Kidney glomerular epithelial cell (primary cell): ENCODE data around the gene RUNX1.
"Not testable (repeated sequence)": the region's sequence is repeated elsewhere in the genome, so short reads cannot be mapped to it uniquely, and the experiment has no call there.

ENCODE experiments used
- DNase-seq: peaks from one replicate; lab custom pipeline; 2025; lab: John Stamatoyannopoulos, UW

Gene RUNX1

DNA sequence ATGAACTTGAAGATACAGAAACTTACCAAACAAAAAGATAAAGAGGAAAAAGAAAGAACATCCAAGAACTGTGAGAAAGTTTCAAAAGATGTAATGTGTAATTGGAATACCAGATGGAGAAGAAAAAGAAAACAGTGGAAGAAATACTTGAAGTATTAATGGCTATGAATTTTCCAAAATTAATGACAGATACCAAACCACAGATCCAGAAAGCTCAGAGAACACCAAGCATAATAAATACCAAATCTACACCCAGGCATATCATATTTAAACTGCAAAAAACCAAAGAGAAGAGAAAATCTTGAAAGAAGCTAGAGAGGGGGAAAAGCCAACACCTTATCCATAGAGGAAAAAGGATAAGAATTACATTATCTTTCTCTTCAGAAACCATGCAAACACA, 243.9 kb downstream of the RUNX1 start:
- DNase-seq, result no peak

- not testable (repeated sequence) for DNase-seq
Observed at GRCh38 chr21:34804584-34804983, 244.5 kb downstream of the RUNX1 start.

- no peak for DNase-seq
Observed at GRCh38 chr21:34803782-34804370, 245.2 kb downstream of the RUNX1 start.

- DNase-seq, result no peak
Observed at GRCh38 chr21:34802180-34802899, 246.8 kb downstream of the RUNX1 start.

DNA sequence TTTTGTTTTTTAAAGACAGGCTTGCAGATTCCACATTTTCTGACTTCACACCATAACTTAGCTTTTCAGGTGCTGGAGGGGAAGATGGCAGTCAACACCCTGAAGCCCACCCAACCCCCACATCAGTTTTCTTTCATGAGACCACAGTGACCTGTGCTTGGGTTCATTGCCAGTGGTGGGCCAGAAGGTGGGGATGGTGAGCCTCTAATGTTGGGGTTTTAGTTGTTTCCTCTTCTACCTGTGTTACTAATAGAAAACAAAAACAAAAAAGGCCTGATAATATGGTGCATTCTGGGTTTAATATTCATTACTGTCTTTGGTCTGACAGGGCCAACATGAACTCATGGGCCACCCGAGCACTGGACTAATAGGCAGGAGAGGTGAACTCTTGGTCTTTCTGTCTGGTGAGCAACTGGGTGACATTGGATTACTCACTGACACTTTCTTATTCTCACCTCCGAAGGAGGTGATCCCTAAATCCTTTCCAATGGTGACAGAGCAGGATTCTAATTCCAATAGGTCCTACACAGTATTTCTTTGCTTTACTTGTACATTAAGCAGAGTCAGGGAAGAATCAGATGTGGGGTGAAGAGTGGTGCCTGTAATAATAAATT, 247.5 kb downstream of the RUNX1 start:
- no peak for DNase-seq

DNA sequence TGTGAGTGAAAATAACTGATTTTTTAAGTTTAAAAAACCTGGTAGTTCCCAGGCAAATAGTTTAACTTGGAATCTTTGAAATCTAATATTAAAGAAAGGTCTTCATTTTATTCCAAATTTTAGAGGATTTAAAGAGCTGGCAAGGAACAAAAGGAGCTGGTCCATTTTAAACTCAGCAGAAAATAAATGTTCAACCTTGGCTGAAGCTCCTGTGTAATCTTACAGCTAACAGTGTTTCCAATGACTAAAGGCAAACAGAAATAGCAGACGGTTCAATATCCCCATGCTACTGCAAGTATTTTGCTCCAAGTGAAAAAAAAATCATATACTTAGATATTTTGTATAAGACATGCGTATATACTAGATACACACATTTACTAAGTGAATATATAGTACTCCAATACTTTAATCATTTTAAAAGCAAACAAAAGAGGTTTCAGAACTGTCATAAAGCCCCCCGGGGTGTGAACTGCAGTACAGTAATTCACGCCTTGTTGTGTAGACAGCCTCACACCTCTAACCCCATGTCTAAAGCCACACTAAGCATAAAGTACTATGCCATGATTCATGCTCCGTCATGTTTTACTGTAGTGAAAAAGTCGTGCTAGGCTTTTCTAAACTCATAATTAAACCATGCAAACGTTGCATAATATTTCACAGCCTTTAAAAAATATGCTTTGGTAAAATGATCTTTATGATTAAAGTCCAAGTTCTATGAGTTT, 248.1 kb downstream of the RUNX1 start:
- DNase-seq, result no peak

DNA sequence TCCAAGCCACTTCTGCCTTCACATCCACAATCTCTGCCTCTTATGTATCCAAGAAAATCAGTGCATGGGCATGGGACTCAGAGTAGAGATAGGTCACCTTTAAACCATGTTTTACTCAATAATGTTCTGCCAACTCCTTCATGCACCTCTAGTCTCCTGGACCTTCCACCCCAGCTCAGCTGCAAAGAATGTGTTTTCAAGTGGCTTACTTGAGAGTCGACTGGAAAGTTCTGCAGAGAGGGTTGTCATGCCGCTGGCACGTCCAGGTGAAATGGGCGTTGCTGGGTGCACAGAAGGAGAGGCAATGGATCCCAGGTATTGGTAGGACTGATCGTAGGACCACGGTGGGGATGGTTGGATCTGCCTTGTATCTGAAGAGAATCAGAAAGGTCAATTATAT, 250.0 kb downstream of the RUNX1 start:
- DNase-seq, result no peak

GRCh38 chr21:34797921-34798535, 251.1 kb downstream of the RUNX1 start:
- DNase-seq, result no peak

DNA sequence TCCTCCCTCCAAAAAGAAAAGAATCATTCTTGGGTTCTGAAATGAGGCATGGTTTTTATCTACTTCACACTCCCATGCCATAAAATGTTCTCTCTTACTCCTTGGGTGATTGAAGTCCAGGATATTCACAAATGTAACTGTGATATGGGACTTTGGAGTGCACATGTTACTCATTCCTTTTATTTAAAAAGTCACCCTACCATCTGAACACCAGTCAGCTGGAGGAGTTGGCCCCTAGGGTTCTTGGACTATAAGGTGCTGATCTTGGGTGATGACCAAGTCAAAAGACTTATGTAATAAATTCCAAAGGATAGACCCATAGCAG, 251.9 kb downstream of the RUNX1 start:
- no peak for DNase-seq

DNA sequence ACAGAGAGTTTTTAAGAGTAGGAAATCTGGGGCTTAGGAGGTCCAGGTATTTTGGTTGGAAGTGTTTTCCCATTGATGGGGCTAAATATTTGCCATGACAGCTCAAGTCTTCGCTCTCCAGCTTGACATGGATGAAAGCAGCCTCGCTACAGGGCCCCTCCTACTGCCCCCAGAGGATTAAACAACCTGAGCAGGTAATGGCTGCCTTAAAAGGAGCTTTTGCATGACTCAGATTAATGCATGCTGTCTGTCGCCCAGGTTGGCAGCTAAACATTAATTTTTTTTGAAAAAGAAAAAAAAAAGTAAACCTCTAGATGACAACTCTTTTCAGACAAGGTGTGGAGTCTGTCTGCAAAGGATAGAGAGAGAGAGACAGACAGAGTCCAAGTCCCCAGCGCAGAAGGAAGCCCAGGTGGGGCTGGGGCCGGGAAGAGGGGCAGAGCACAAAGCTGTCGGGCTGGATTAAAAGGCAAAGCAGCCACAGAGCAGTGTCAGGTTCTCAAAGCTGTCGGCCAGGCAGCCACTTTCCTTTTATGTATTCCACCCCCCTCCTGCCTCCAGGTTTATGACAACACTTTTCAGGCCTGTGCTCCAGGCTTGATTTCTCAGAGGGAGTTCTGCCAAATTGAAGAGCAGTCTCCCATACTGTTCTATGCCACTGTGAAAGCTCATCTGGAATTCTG, 252.4 kb downstream of the RUNX1 start:
- DNase-seq, result no peak

- DNase-seq, result peak; percentile 58
Observed at GRCh38 chr21:34795548-34796180, 253.4 kb downstream of the RUNX1 start.

- DNase-seq, result peak; percentile 58
Observed at GRCh38 chr21:34795175-34795547, 253.9 kb downstream of the RUNX1 start.

DNA sequence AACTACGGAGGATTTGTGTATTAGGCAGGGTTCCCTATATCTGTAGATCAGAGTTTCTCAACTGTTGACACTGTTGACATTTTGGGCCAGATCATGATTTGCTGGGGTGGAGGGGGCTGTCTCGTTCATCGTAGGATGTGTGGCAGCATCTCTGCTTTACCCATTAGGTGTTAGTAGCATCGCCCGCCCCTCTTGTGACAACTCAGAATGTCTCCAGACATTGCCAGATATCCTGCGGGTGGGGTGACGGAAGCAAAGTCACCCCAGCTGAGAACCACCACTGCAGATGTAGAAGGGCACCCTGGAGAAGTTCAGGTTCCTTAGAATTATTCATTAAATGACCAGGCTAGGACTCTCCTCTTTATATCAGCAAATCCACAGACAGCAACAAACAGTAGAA, 254.4 kb downstream of the RUNX1 start:
- no peak for DNase-seq

- no peak for DNase-seq
Observed at GRCh38 chr21:34793471-34793870, 255.6 kb downstream of the RUNX1 start.

DNA sequence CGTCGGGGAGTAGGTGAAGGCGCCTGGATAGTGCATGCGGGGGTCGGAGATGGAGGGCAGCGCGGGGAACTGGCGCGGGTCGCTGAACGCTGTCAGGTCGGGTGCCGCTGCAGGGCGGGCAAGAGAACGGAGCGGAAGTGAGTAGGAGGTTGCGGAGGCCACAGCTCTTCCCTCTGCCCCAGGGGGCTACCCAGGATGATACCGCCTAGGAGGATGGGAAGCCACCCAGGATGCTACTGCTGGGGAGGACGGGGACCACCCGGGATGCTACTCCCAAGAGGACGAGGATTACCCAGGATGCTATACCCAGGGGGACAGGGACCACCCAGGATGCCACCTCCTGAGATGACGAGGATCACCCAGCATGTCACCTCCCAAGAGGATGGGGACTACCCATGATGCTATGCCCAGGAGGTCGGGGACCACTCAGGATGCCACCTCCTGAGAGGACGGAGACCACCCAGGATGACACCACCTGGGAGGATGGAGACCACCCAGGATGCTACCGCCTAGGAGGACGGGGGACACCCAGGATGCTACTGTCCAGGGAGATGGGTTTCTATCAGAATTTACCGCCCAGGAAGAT, 256.5 kb downstream of the RUNX1 start:
- DNase-seq, result no peak

GRCh38 chr21:34791776-34792503, 257.2 kb downstream of the RUNX1 start:
- DNase-seq, result no peak

- DNase-seq, result no peak
Observed at GRCh38 chr21:34790834-34791233, 258.3 kb downstream of the RUNX1 start.

- no peak for DNase-seq
Observed at GRCh38 chr21:34790341-34790740, 258.8 kb downstream of the RUNX1 start.

DNA sequence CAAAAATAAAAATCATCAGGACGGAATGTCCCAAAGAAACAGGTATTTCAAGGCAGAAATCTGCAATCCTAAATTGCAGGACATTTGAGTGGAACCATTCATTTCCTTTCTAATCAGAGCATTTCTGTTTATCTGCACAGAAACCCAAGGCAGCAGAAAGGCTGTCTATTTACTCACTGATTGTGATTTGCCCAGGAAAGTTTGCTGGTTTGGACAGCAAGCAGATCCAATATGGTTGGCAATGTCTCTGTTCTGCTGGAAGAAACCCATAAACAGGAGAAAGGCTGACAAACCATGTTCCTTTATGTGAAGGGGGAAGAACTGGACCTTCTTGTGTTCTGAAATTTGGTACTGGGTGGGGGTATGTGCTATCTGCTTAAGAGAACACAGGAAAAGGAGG, 260.2 kb downstream of the RUNX1 start:
- no peak for DNase-seq

- no peak for DNase-seq
Observed at GRCh38 chr21:34783815-34784214, 265.3 kb downstream of the RUNX1 start.
